B cell (primary cell): ENCODE measurements around the gene SPOCK1. TPM values are rescaled to one million over a fixed set of nuclear protein-coding genes. Genes with fewer than 3 reads are reported as not detected.
"Not testable (repeated sequence)": the region's sequence is repeated elsewhere in the genome, so short reads cannot be mapped to it uniquely, and the experiment has no call there.

Experiments used
- ATAC-seq: fragments of 200-7000 bp; cut with Tn5 transposase; one replicate; pipeline ENCODE4 v1.10.0; 2021; ENCODE audit warnings: low read depth, mild to moderate bottlenecking, moderate number of reproducible peaks, moderate library complexity
- CTCF ChIA-PET: fragments of 350-600 bp; sonication (Branson Sonifier 250); formaldehyde crosslinking; loops from one replicate; lab custom pipeline; 2021; ENCODE audit warnings: antibody characterized with exemption, inconsistent platforms; lab: Charles Lee
- POLR2A ChIA-PET: fragments of 350-600 bp; sonication (Branson Sonifier 250); formaldehyde crosslinking; loops from one replicate; lab custom pipeline; 2021; ENCODE audit warnings: antibody characterized with exemption; lab: Charles Lee
- DNase-seq: peaks from one replicate; pipeline ENCODE4 v3.0.0; 2013
- H2AFZ ChIP-seq: 2 replicates; pipeline ENCODE4 v1.6.1; 2012; ENCODE audit warnings: mild to moderate bottlenecking, low read depth, low read length; ENCODE audit not compliant: insufficient read depth, poor library complexity, severe bottlenecking
- H3K27ac ChIP-seq, 2 donors: 1 replicate in 1 of 2; 2 replicates in 1 of 2; pipeline ENCODE4 v1.5.1; 2012 to 2013; ENCODE audit warnings: low read length in 2 of 2, mild to moderate bottlenecking in 2 of 2, moderate library complexity in 1 of 2
- H3K27me3 ChIP-seq, 4 experiments: fragments of 200-600 bp in 1 of 4; sonication (generic) in 1 of 4; replicated peaks in 1 of 4; 1 replicate in 2 of 4; 2 replicates in 2 of 4; pipeline versions ENCODE4 v1.6.1 to v1.7.0; 2013 to 2016; ENCODE audit warnings: low read length in 3 of 4, mild to moderate bottlenecking in 2 of 4, mixed read lengths in 1 of 4, moderate library complexity in 1 of 4; ENCODE audit not compliant: insufficient read depth in 4 of 4, control insufficient read depth in 3 of 4; ENCODE audit errors: control extremely low read depth in 1 of 4
- H3K36me3 ChIP-seq, 2 experiments: replicated peaks in 1 of 2; 1 replicate in 1 of 2; 2 replicates in 1 of 2; pipeline versions ENCODE4 v1.6.1 to v1.7.1; 2013; ENCODE audit warnings: low read length in 1 of 2; ENCODE audit not compliant: insufficient read depth in 2 of 2, control insufficient read depth in 1 of 2; ENCODE audit errors: control extremely low read depth in 1 of 2, extremely low read depth in 1 of 2
- H3K4me1 ChIP-seq, 2 donors: fragments of 200-600 bp in 1 of 2; sonication (generic) in 1 of 2; 1 replicate in 1 of 2; 2 replicates in 1 of 2; pipeline versions ENCODE4 v1.5.1 to v1.6.1; 2013 to 2017; ENCODE audit warnings: low read length in 2 of 2; ENCODE audit not compliant: control insufficient read depth in 2 of 2, insufficient read depth in 2 of 2
- H3K4me2 ChIP-seq: replicated peaks from 2 replicates; pipeline ENCODE3; 2012; ENCODE audit warnings: mild to moderate bottlenecking, low read depth, low read length; ENCODE audit not compliant: poor library complexity, severe bottlenecking
- H3K4me3 ChIP-seq, 5 experiments: fragments of 200-600 bp in 1 of 5; sonication (generic) in 1 of 5; 1 replicate in 3 of 5; 2 replicates in 2 of 5; pipeline versions ENCODE4 v1.5.1 to v1.7.0; 2011 to 2016; ENCODE audit warnings: low read length in 4 of 5, mild to moderate bottlenecking in 4 of 5, low read depth in 2 of 5, control low read depth in 1 of 5, moderate library complexity in 1 of 5; ENCODE audit not compliant: insufficient read depth in 1 of 5; ENCODE audit errors: control extremely low read depth in 1 of 5, extremely low read depth in 1 of 5
- H3K79me2 ChIP-seq: fragments of 200-600 bp; sonication (generic); one replicate; pipeline ENCODE4 v1.6.0; 2016; ENCODE audit warnings: low read length; ENCODE audit not compliant: control insufficient read depth, insufficient read depth
- H3K9ac ChIP-seq: fragments of 200-600 bp; sonication (generic); 2 replicates; pipeline ENCODE4 v1.6.1; 2017; ENCODE audit warnings: mild to moderate bottlenecking, low read length, moderate library complexity
- H3K9me3 ChIP-seq, 3 donors: one replicate each; pipeline versions ENCODE4 v1.6.1 to v1.7.1; 2013; ENCODE audit warnings: low read length in 2 of 3; ENCODE audit not compliant: control insufficient read depth in 2 of 3, insufficient read depth in 1 of 3; ENCODE audit errors: control extremely low read depth in 1 of 3
- H4K20me1 ChIP-seq: 2 replicates; pipeline ENCODE4 v1.6.0; 2012; ENCODE audit warnings: mild to moderate bottlenecking, low read length; ENCODE audit not compliant: insufficient read depth, control insufficient read depth, poor library complexity, severe bottlenecking
- H3K27ac Mint-ChIP-seq: one replicate; pipeline ENCODE4 v1.8.0; 2021; ENCODE audit warnings: mixed read lengths
- H3K27me3 Mint-ChIP-seq: one replicate; pipeline ENCODE4 v1.8.0; 2021; ENCODE audit warnings: mixed read lengths
- H3K4me1 Mint-ChIP-seq: one replicate; pipeline ENCODE4 v1.8.0; 2021; ENCODE audit warnings: mixed read lengths
- H3K4me3 Mint-ChIP-seq: one replicate; pipeline ENCODE4 v1.8.0; 2021; ENCODE audit warnings: mixed read lengths
- H3K9me3 Mint-ChIP-seq: one replicate; pipeline ENCODE4 v1.8.0; 2022; ENCODE audit warnings: mixed read lengths; ENCODE audit not compliant: insufficient read depth
- EZH2 ChIP-seq: IDR thresholded peaks from 2 replicates; pipeline ENCODE4 v1.6.1; 2012; ENCODE audit warnings: borderline replicate concordance, low read depth, mild to moderate bottlenecking, moderate library complexity, low read length; ENCODE audit not compliant: insufficient read depth, poor library complexity, severe bottlenecking
- WGBS: methylation state at CpG from one replicate; pipeline ENCODE4 v1.1.5; 2013; ENCODE audit warnings: missing lambda C conversion rate; ENCODE audit not compliant: insufficient coverage; 5-methylcytosine and 5-hydroxymethylcytosine counted together
- intact Hi-C: fragments of 100-400 bp; cut with micrococcal nuclease; formaldehyde crosslinking; loops from one replicate; pipeline ENCODE4 v1.10.0; 2022
- polyA minus RNA-seq: library from RNA; depleted of rRNA, polyadenylated mRNA; stranded (reverse); fragments of >200 nt; gene quantifications from 2 replicates; pipeline ENCODE4 v1.2.3, GENCODE V29; 2012
- polyA plus RNA-seq: library from polyadenylated mRNA; depleted of rRNA; stranded (reverse); fragments of >200 nt; gene quantifications from 2 replicates; pipeline ENCODE4 v1.2.3, GENCODE V29; 2012
- total RNA-seq, 2 donors: library from RNA; stranded (reverse); fragments of 120-200 nt in 1 of 2; gene quantifications; 1 replicate in 1 of 2; 2 replicates in 1 of 2; pipeline versions ENCODE4 v1.2.3 to v1.2.4, GENCODE V29; 2013 to 2022
- TF ChIP-seq, protein P1 (sequence below): fragments of 200-600 bp; IDR thresholded peaks from one replicate; pipeline ENCODE4 v1.8.0; 2022; ENCODE audit warnings: antibody characterized with exemption, mild to moderate bottlenecking

The SPOCK1 gene
- not detected in 2 replicates for total RNA-seq
- total RNA-seq (2013) = 0.12 TPM
- not detected in 2 replicates for polyA plus RNA-seq
- polyA minus RNA-seq = not detected in 2 replicates

GRCh38 chr5:137498736-137499505 lies at the start of gene SPOCK1:
Gene SPOCK1 (minus strand): TSS chr5:137499326.
- 4% methylated on average over 69 of the region's 78 CpGs for WGBS
- H3K4me2 ChIP-seq = peak within 1 kb of the TSS; percentile 50
- no peak within 1 kb of the TSS for H3K27ac Mint-ChIP-seq
- H3K79me2 ChIP-seq = no peaks in the 10 kb centered on the region
- DNase-seq (peak; percentile 50), ATAC-seq (peak; percentile 33)
- no peak within 1 kb of the TSS for H3K4me3 Mint-ChIP-seq
- H3K27me3 Mint-ChIP-seq = peaks cover 25% of the 10 kb centered on the region
- TF ChIP-seq EZH2 = no peak
- TF ChIP-seq, protein P1, sequence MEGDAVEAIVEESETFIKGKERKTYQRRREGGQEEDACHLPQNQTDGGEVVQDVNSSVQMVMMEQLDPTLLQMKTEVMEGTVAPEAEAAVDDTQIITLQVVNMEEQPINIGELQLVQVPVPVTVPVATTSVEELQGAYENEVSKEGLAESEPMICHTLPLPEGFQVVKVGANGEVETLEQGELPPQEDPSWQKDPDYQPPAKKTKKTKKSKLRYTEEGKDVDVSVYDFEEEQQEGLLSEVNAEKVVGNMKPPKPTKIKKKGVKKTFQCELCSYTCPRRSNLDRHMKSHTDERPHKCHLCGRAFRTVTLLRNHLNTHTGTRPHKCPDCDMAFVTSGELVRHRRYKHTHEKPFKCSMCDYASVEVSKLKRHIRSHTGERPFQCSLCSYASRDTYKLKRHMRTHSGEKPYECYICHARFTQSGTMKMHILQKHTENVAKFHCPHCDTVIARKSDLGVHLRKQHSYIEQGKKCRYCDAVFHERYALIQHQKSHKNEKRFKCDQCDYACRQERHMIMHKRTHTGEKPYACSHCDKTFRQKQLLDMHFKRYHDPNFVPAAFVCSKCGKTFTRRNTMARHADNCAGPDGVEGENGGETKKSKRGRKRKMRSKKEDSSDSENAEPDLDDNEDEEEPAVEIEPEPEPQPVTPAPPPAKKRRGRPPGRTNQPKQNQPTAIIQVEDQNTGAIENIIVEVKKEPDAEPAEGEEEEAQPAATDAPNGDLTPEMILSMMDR = peak; percentile 55
- H3K9ac ChIP-seq = no peak within 1 kb of the TSS
- peaks cover 0 to 5% of the 10 kb centered on the region in 2 donors for H3K4me1 ChIP-seq
- H3K27ac ChIP-seq = no peak within 1 kb of the TSS
- ChIA-PET CTCF (interaction anchor here (0.9 kb wide), 1 partner anchor 173 kb away, joined by 3 read pairs; no protein-coding TSS in a partner anchor), POLR2A (no interaction called here)
- peaks cover 0 to 24% (median 7%) of the 10 kb centered on the region in 4 experiments for H3K27me3 ChIP-seq
- no peaks in the 10 kb centered on the region for H4K20me1 ChIP-seq
- no peaks in the 10 kb centered on the region for H3K36me3 ChIP-seq
- H3K4me1 Mint-ChIP-seq = no peaks in the 10 kb centered on the region
- intact Hi-C loops = no loop called here
- H3K9me3 ChIP-seq = peaks cover 0 to 18% (median 0%) of the 10 kb centered on the region in 3 donors
- H3K9me3 Mint-ChIP-seq = no peaks in the 10 kb centered on the region
- H2AFZ ChIP-seq = no peak within 1 kb of the TSS
- no peak within 1 kb of the TSS for H3K4me3 ChIP-seq

- Histone ChIP-seq H3K27me3 (peaks cover 0 to 4% (median 1%) of the 10 kb centered on the region in 4 experiments), H3K4me1 (no peaks in the 10 kb centered on the region), H3K27ac (no peak overlapping the region), H4K20me1 (no peaks in the 10 kb centered on the region), H3K36me3 (no peaks in the 10 kb centered on the region), H2AFZ (no peak overlapping the region), H3K9ac (no peak overlapping the region), H3K79me2 (no peaks in the 10 kb centered on the region), H3K4me2 (no peak overlapping the region), H3K4me3 (no peak overlapping the region), H3K9me3 (no peaks in the 10 kb centered on the region)
- Mint-ChIP-seq H3K27me3 (peaks cover 29% of the 10 kb centered on the region), H3K4me3 (no peak overlapping the region), H3K27ac (no peak overlapping the region), H3K4me1 (no peaks in the 10 kb centered on the region), H3K9me3 (peaks cover 6% of the 10 kb centered on the region)
- intact Hi-C loops = no loop called here
- WGBS = 90% methylated on average over 1 of the region's 4 CpGs
- no peak for TF ChIP-seq EZH2
- TF ChIP-seq, protein P1 = no peak
- DNase-seq (no peak), ATAC-seq (no peak)
- CTCF ChIA-PET = no interaction called here
- POLR2A ChIA-PET = no interaction called here
These were observed 46.8 kb upstream of the SPOCK1 start for GRCh38 chr5:137545956-137546355.

- H3K9ac ChIP-seq, POLR2A ChIA-PET, H3K27me3 Mint-ChIP-seq, H3K27ac ChIP-seq, H3K4me1 ChIP-seq, CTCF ChIA-PET, H3K9me3 ChIP-seq, H3K79me2 ChIP-seq, H4K20me1 ChIP-seq, H3K4me3 Mint-ChIP-seq, H3K27me3 ChIP-seq, H3K4me3 ChIP-seq, H2AFZ ChIP-seq, H3K36me3 ChIP-seq, intact Hi-C loops, DNase-seq, ATAC-seq, H3K4me2 ChIP-seq, H3K9me3 Mint-ChIP-seq, H3K4me1 Mint-ChIP-seq, H3K27ac Mint-ChIP-seq: not testable (repeated sequence)
- 75% methylated on average over 2 of the region's 2 CpGs for WGBS
These were observed 36.3 kb upstream of the SPOCK1 start for GRCh38 chr5:137535449-137535848.
